ENCODE results near the gene DENND1A.

The DENND1A gene

GRCh38 chr9:123468541-123468940 is 461.4 kb downstream of the DENND1A start:
- TF ChIP-seq CTCF (IDR thresholded peaks at IDR 0.05; ENCODE audit: borderline replicate concordance, control extremely low read depth, extremely low read depth, insufficient read depth, missing control alignments): no peak
- no peak for DNase-seq (ENCODE audit: low spot score)
- in situ Hi-C loops (cut with MboI; ENCODE audit: low sequenced_read_pairs, unreplicated experiment): no loop called here

- DNase-seq (ENCODE audit: low spot score): no peak
- TF ChIP-seq CTCF (IDR thresholded peaks at IDR 0.05; ENCODE audit: borderline replicate concordance, control extremely low read depth, extremely low read depth, insufficient read depth, missing control alignments): no peak
- in situ Hi-C loops (cut with MboI; ENCODE audit: low sequenced_read_pairs, unreplicated experiment): no loop called here
Measured at GRCh38 chr9:123465304-123465703, 464.6 kb downstream of the DENND1A start.

DNA sequence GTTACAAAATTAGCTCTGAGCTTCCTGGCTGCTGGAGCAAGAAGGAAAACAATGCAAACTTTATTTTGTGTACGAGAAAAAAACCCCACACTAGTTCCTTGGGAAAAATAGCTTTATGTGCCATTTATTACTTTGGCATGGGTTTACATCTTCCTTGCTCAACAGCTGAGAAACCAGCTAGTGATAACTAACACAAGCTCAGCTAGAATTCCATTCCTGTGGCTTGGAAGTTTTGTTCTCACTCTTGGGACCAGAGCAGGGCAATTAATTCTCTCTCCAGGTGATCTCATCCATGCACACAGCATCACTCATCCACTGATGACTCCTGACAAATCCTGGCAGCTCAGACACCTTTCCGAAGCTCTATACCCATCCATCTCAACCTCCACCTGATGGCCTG is 469.8 kb downstream of the DENND1A start:
- in situ Hi-C loops (cut with MboI; ENCODE audit: low sequenced_read_pairs, unreplicated experiment): no loop called here
- DNase-seq (ENCODE audit: low spot score): no peak
- no peak for TF ChIP-seq CTCF (IDR thresholded peaks at IDR 0.05; ENCODE audit: borderline replicate concordance, control extremely low read depth, extremely low read depth, insufficient read depth, missing control alignments)

- in situ Hi-C loops (cut with MboI; ENCODE audit: low sequenced_read_pairs, unreplicated experiment): no loop called here
- no peak for TF ChIP-seq CTCF (IDR thresholded peaks at IDR 0.05; ENCODE audit: borderline replicate concordance, control extremely low read depth, extremely low read depth, insufficient read depth, missing control alignments)
- DNase-seq (ENCODE audit: low spot score): no peak
Measured at GRCh38 chr9:123457583-123457982, 472.3 kb downstream of the DENND1A start.

DNA sequence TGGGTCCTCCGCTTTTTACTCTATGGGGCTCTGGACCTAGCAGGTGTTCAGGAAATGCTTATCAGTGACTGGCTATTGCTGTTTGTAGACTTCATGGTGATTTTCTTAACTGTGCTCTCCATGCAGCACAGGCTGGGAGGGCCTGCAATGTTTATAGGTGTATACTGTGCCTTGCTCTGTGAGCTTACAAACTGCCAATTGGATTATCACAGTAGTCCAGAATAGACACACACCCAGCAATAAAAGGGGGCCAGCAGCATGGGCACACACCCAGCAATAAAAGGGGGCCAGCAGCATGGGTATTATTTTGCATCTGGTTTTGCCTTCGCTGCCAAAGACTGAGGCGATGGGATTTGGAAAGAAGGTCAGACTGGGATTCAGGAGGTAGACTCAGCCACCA is 473.9 kb downstream of the DENND1A start:
- no peak for TF ChIP-seq CTCF (IDR thresholded peaks at IDR 0.05; ENCODE audit: borderline replicate concordance, control extremely low read depth, extremely low read depth, insufficient read depth, missing control alignments)
- in situ Hi-C loops (cut with MboI; ENCODE audit: low sequenced_read_pairs, unreplicated experiment): no loop called here
- no peak for DNase-seq (ENCODE audit: low spot score)

GRCh38 chr9:123455187-123455586 is 474.7 kb downstream of the DENND1A start:
- no peak for TF ChIP-seq CTCF (IDR thresholded peaks at IDR 0.05; ENCODE audit: borderline replicate concordance, control extremely low read depth, extremely low read depth, insufficient read depth, missing control alignments)
- in situ Hi-C loops (cut with MboI; ENCODE audit: low sequenced_read_pairs, unreplicated experiment): no loop called here
- DNase-seq (ENCODE audit: low spot score): no peak

DNA sequence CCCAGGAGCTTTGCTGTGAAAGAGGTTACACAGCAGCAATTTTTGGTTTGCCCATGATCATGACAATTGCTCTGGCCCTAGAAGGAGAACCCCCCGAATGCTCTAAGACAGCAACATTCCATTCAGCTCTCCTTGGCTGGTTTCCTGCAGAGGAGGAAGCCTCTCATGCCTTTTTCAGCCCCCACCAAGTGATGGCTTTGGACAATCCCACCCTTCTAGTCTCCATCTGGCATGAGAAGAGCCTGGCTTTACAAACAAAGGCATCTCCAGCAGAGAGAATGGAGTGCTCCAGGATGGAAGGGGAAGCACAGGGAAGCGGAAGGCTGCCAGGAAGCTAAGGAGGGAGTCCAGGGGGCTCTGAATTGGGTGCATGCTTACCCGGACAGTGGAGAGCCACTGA is 475.6 kb downstream of the DENND1A start:
- in situ Hi-C loops (cut with MboI; ENCODE audit: low sequenced_read_pairs, unreplicated experiment): no loop called here
- TF ChIP-seq CTCF (IDR thresholded peaks at IDR 0.05; ENCODE audit: borderline replicate concordance, control extremely low read depth, extremely low read depth, insufficient read depth, missing control alignments): no peak
- no peak for DNase-seq (ENCODE audit: low spot score)
